ENCODE measurements around the gene SLC15A5. TPM values are rescaled to one million over a fixed set of nuclear protein-coding genes. Genes with fewer than 3 reads are reported as not detected.

Gene SLC15A5
- total and polyA plus RNA-seq, 2 of the 4 experiments (the other 2 are of a cell fraction) = not detected

GRCh38 chr12:16323010-16323409 is 45.5 kb upstream of the SLC15A5 start:
- Histone ChIP-seq H3K9ac (ENCODE audit: low read depth, low read length) (no peak overlapping the region), H2BK20ac (ENCODE audit: low read depth, low read length) (no peak overlapping the region), H2AFZ (replicated peaks; ENCODE audit: low read length, poor library complexity) (no peak overlapping the region), H3K4me1 (ENCODE audit: control insufficient read depth, insufficient read depth, low read length) (no peaks in the 10 kb centered on the region), H2BK120ac (ENCODE audit: low read depth, low read length) (no peak overlapping the region), H3K4ac (ENCODE audit: low read depth, low read length) (no peak overlapping the region), H3K23ac (ENCODE audit: low read depth, low read length) (no peak overlapping the region), H2AK9ac (replicated peaks; ENCODE audit: low read depth, low read length, poor library complexity) (no peak overlapping the region), H2BK5ac (ENCODE audit: low read depth, low read length, poor library complexity, severe bottlenecking) (no peak overlapping the region), H4K91ac (ENCODE audit: insufficient read depth, low read depth, low read length) (no peak overlapping the region), H3K56ac (ENCODE audit: extremely low read depth, insufficient read depth, low read length) (no peak overlapping the region), H3K9me3 (ENCODE audit: control insufficient read depth, insufficient read depth, low read length) (no peaks in the 10 kb centered on the region; the same call in 1 of the 2 replicates), H3K27me3 (ENCODE audit: control insufficient read depth, insufficient read depth, low read length) (no peaks in the 10 kb centered on the region), H4K8ac (ENCODE audit: low read depth in 2 of 2, low read length in 2 of 2) (no peak overlapping the region), H3K4me2 (ENCODE audit: low read depth, low read length) (no peak overlapping the region), H4K5ac (ENCODE audit: low read depth, low read length) (no peak overlapping the region), H3K14ac (replicated peaks; ENCODE audit: low read depth, low read length) (no peak overlapping the region), H3K79me1 (ENCODE audit: low read depth in 1 of 2, low read length in 2 of 2) (no peaks in the 10 kb centered on the region), H2BK15ac (ENCODE audit: low read depth, low read length) (no peak overlapping the region), H2AK5ac (ENCODE audit: low read depth, low read length) (no peak overlapping the region), H3K36me3 (ENCODE audit: control insufficient read depth, insufficient read depth, low read length) (no peaks in the 10 kb centered on the region), H4K20me1 (ENCODE audit: insufficient read depth, low read length) (no peaks in the 10 kb centered on the region), H3K4me3 (ENCODE audit: insufficient read depth, low read depth, low read length) (no peak overlapping the region), H3K27ac (ENCODE audit: insufficient read depth, low read length) (no peak overlapping the region), H3K9me1 (ENCODE audit: insufficient read depth, low read length) (no peaks in the 10 kb centered on the region), H3K18ac (ENCODE audit: low read depth, low read length) (no peak overlapping the region)
- DNase-seq (peak; percentile 42), ATAC-seq (ENCODE audit: low read depth) (peak; percentile 32; the same call in 1 of the 2 replicates)
- dilution Hi-C loops (cut with HindIII; ENCODE audit: low sequenced_read_pairs, unreplicated experiment) = no loop called here
- in situ Hi-C loops (cut with MboI; ENCODE audit: low sequenced_read_pairs) = no loop called here
- CTCF ChIA-PET = no interaction called here
- no TSS peak for BruUV-seq (replicated peaks)
- TF ChIP-seq FOS (IDR thresholded peaks at IDR 0.05; ENCODE audit: low read depth, low read length) = 0 out of 2 replicates have a peak, but pooled peaks have one; percentile 26
- no peak for TF ChIP-seq CHD1 (IDR thresholded peaks at IDR 0.05; ENCODE audit: low read depth, low read length)
- intact Hi-C loops (cut with micrococcal nuclease) = loop anchor here (10.0 kb wide), 1 partner anchor 1062 kb away; no protein-coding TSS in a partner anchor
- POLR2A ChIA-PET (ENCODE audit: unreplicated experiment) = no interaction called here
- 100% methylated on average over 1 of the region's 1 CpG; no CpG with 5 or more reads in 1 of the 2 experiments for WGBS, 2 experiments (ENCODE audit: extremely low coverage in 2 of 2, insufficient read length in 1 of 2)

Data from IMR-90 (cell line).